ENCODE results near the gene ABCB4.

Gene ABCB4

GRCh38 chr7:87370660-87371180, 104.8 kb downstream of the ABCB4 start:
- Histone ChIP-seq H3K9ac (ENCODE audit: low read depth, low read length) (no peak overlapping the region), H3K36me3 (ENCODE audit: insufficient read depth, low read depth, low read length) (no peaks in the 10 kb centered on the region), H3K27me3 (ENCODE audit: insufficient read depth, low read length) (no peaks in the 10 kb centered on the region), H3K27ac (ENCODE audit: low read length) (no peak overlapping the region), H3K4me3 (ENCODE audit: low read length) (no peak overlapping the region), H3K9me3 (ENCODE audit: insufficient read depth, low read depth, low read length) (no peaks in the 10 kb centered on the region), H3K4me1 (ENCODE audit: insufficient read depth, low read length) (no peaks in the 10 kb centered on the region)

GRCh38 chr7:87369216-87369615, 106.3 kb downstream of the ABCB4 start:
- Histone ChIP-seq H3K9me3 (ENCODE audit: insufficient read depth, low read depth, low read length) (no peaks in the 10 kb centered on the region), H3K27ac (ENCODE audit: low read length) (no peak overlapping the region), H3K4me3 (ENCODE audit: low read length) (no peak overlapping the region), H3K27me3 (ENCODE audit: insufficient read depth, low read length) (no peaks in the 10 kb centered on the region), H3K9ac (ENCODE audit: low read depth, low read length) (no peak overlapping the region), H3K36me3 (ENCODE audit: insufficient read depth, low read depth, low read length) (no peaks in the 10 kb centered on the region), H3K4me1 (ENCODE audit: insufficient read depth, low read length) (no peaks in the 10 kb centered on the region)

- no peak overlapping the region for H3K9ac ChIP-seq (ENCODE audit: low read depth, low read length)
- H3K27ac ChIP-seq (ENCODE audit: low read length) = no peak overlapping the region
- no peaks in the 10 kb centered on the region for H3K4me1 ChIP-seq (ENCODE audit: insufficient read depth, low read length)
- no peak overlapping the region for H3K4me3 ChIP-seq (ENCODE audit: low read length)
- H3K27me3 ChIP-seq (ENCODE audit: insufficient read depth, low read length) = no peaks in the 10 kb centered on the region
- H3K9me3 ChIP-seq (ENCODE audit: insufficient read depth, low read depth, low read length) = no peaks in the 10 kb centered on the region
- H3K36me3 ChIP-seq (ENCODE audit: insufficient read depth, low read depth, low read length) = no peaks in the 10 kb centered on the region
Measured at GRCh38 chr7:87364246-87364645, 111.2 kb downstream of the ABCB4 start.

GRCh38 chr7:87363342-87363741, 112.1 kb downstream of the ABCB4 start:
- no peaks in the 10 kb centered on the region for H3K4me1 ChIP-seq (ENCODE audit: insufficient read depth, low read length)
- H3K4me3 ChIP-seq (ENCODE audit: low read length) = no peak overlapping the region
- no peak overlapping the region for H3K27ac ChIP-seq (ENCODE audit: low read length)
- no peaks in the 10 kb centered on the region for H3K27me3 ChIP-seq (ENCODE audit: insufficient read depth, low read length)
- H3K9me3 ChIP-seq (ENCODE audit: insufficient read depth, low read depth, low read length) = 0 out of 2 replicates have a peak, but pooled peaks cover 5% of the 10 kb centered on the region
- no peak overlapping the region for H3K9ac ChIP-seq (ENCODE audit: low read depth, low read length)
- no peaks in the 10 kb centered on the region for H3K36me3 ChIP-seq (ENCODE audit: insufficient read depth, low read depth, low read length)

- Histone ChIP-seq H3K27me3 (ENCODE audit: insufficient read depth, low read length) (no peaks in the 10 kb centered on the region), H3K4me1 (ENCODE audit: insufficient read depth, low read length) (no peaks in the 10 kb centered on the region), H3K9me3 (ENCODE audit: insufficient read depth, low read depth, low read length) (peaks cover 20% of the 10 kb centered on the region), H3K4me3 (ENCODE audit: low read length) (no peak overlapping the region), H3K36me3 (ENCODE audit: insufficient read depth, low read depth, low read length) (no peaks in the 10 kb centered on the region), H3K27ac (ENCODE audit: low read length) (no peak overlapping the region), H3K9ac (ENCODE audit: low read depth, low read length) (no peak overlapping the region)
Measured at GRCh38 chr7:87361320-87361719, 114.2 kb downstream of the ABCB4 start.

GRCh38 chr7:87359366-87359765, 116.1 kb downstream of the ABCB4 start:
- H3K27me3 ChIP-seq (ENCODE audit: insufficient read depth, low read length) = no peaks in the 10 kb centered on the region
- no peaks in the 10 kb centered on the region for H3K4me1 ChIP-seq (ENCODE audit: insufficient read depth, low read length)
- peaks cover 39% of the 10 kb centered on the region for H3K9me3 ChIP-seq (ENCODE audit: insufficient read depth, low read depth, low read length)
- no peak overlapping the region for H3K9ac ChIP-seq (ENCODE audit: low read depth, low read length)
- no peak overlapping the region for H3K27ac ChIP-seq (ENCODE audit: low read length)
- no peak overlapping the region for H3K4me3 ChIP-seq (ENCODE audit: low read length)
- H3K36me3 ChIP-seq (ENCODE audit: insufficient read depth, low read depth, low read length) = peaks cover 7% of the 10 kb centered on the region; the same call in 1 of the 2 replicates

GRCh38 chr7:87356448-87356847, 119.0 kb downstream of the ABCB4 start:
- peaks cover 20% of the 10 kb centered on the region; the same call in 1 of the 2 replicates for H3K36me3 ChIP-seq (ENCODE audit: insufficient read depth, low read depth, low read length)

GRCh38 chr7:87354749-87355148, 120.7 kb downstream of the ABCB4 start:
- H3K9ac ChIP-seq (ENCODE audit: low read depth, low read length) = no peak overlapping the region
- no peak overlapping the region for H3K27ac ChIP-seq (ENCODE audit: low read length)
- H3K27me3 ChIP-seq (ENCODE audit: insufficient read depth, low read length) = no peaks in the 10 kb centered on the region
- no peaks in the 10 kb centered on the region for H3K4me1 ChIP-seq (ENCODE audit: insufficient read depth, low read length)
- no peak overlapping the region for H3K4me3 ChIP-seq (ENCODE audit: low read length)
- peaks cover 33% of the 10 kb centered on the region; the same call in 1 of the 2 replicates for H3K36me3 ChIP-seq (ENCODE audit: insufficient read depth, low read depth, low read length)
- peaks cover 76% of the 10 kb centered on the region for H3K9me3 ChIP-seq (ENCODE audit: insufficient read depth, low read depth, low read length)

More at GRCh38 chr7:87356448-87356847, 119.0 kb downstream of the ABCB4 start:
- no peak overlapping the region for H3K9ac ChIP-seq (ENCODE audit: low read depth, low read length)
- H3K27ac ChIP-seq (ENCODE audit: low read length) = no peak overlapping the region
- H3K9me3 ChIP-seq (ENCODE audit: insufficient read depth, low read depth, low read length) = peaks cover 68% of the 10 kb centered on the region
- no peak overlapping the region for H3K4me3 ChIP-seq (ENCODE audit: low read length)
- H3K27me3 ChIP-seq (ENCODE audit: insufficient read depth, low read length) = no peaks in the 10 kb centered on the region
- H3K4me1 ChIP-seq (ENCODE audit: insufficient read depth, low read length) = no peaks in the 10 kb centered on the region
